ENCODE results near the gene EXTL2.

The EXTL2 gene

GRCh38 chr1:100894603-100895539 lies at the start of gene EXTL2:
TSS of gene EXTL2 (minus strand) at chr1:100894842. CDS start at chr1:100888757, 6,085 bp downstream.
- TF ChIP-seq GATA2 (IDR thresholded peaks at IDR 0.05; ENCODE audit: low read depth, low read length) (no peak), GATA3 (IDR thresholded peaks at IDR 0.05; ENCODE audit: low read depth, low read length) (no peak)

GRCh38 chr1:100943533-100943932 lies 48.9 kb upstream of the EXTL2 start:
- no peak for TF ChIP-seq GATA3 (IDR thresholded peaks at IDR 0.05; ENCODE audit: low read depth, low read length)
- no peak; the same call in 1 of the 2 replicates for TF ChIP-seq GATA2 (IDR thresholded peaks at IDR 0.05; ENCODE audit: low read depth, low read length)

- no peak for TF ChIP-seq GATA3 (IDR thresholded peaks at IDR 0.05; ENCODE audit: low read depth, low read length)
- no peak for TF ChIP-seq GATA2 (IDR thresholded peaks at IDR 0.05; ENCODE audit: low read depth, low read length)
These were observed 47.8 kb upstream of the EXTL2 start for GRCh38 chr1:100942304-100943046.

- TF ChIP-seq GATA3 (IDR thresholded peaks at IDR 0.05; ENCODE audit: low read depth, low read length): no peak
- no peak for TF ChIP-seq GATA2 (IDR thresholded peaks at IDR 0.05; ENCODE audit: low read depth, low read length)
These were observed 47.1 kb upstream of the EXTL2 start for GRCh38 chr1:100941580-100942216.

GRCh38 chr1:100941098-100941527 lies 46.5 kb upstream of the EXTL2 start:
- TF ChIP-seq GATA3 (IDR thresholded peaks at IDR 0.05; ENCODE audit: low read depth, low read length): no peak
- no peak for TF ChIP-seq GATA2 (IDR thresholded peaks at IDR 0.05; ENCODE audit: low read depth, low read length)

GRCh38 chr1:100936194-100936967 lies 41.7 kb upstream of the EXTL2 start:
- no peak for TF ChIP-seq GATA3 (IDR thresholded peaks at IDR 0.05; ENCODE audit: low read depth, low read length)
- no peak for TF ChIP-seq GATA2 (IDR thresholded peaks at IDR 0.05; ENCODE audit: low read depth, low read length)

- TF ChIP-seq GATA3 (IDR thresholded peaks at IDR 0.05; ENCODE audit: low read depth, low read length) (no peak), GATA2 (IDR thresholded peaks at IDR 0.05; ENCODE audit: low read depth, low read length) (no peak)
These were observed 37.1 kb upstream of the EXTL2 start for GRCh38 chr1:100931716-100932115.

GRCh38 chr1:100930494-100930893 lies 35.9 kb upstream of the EXTL2 start:
- TF ChIP-seq GATA2 (IDR thresholded peaks at IDR 0.05; ENCODE audit: low read depth, low read length): no peak
- TF ChIP-seq GATA3 (IDR thresholded peaks at IDR 0.05; ENCODE audit: low read depth, low read length): no peak

- no peak for TF ChIP-seq GATA3 (IDR thresholded peaks at IDR 0.05; ENCODE audit: low read depth, low read length)
- no peak for TF ChIP-seq GATA2 (IDR thresholded peaks at IDR 0.05; ENCODE audit: low read depth, low read length)
These were observed 33.5 kb upstream of the EXTL2 start for GRCh38 chr1:100928128-100928527.

- TF ChIP-seq GATA3 (IDR thresholded peaks at IDR 0.05; ENCODE audit: low read depth, low read length): no peak
- TF ChIP-seq GATA2 (IDR thresholded peaks at IDR 0.05; ENCODE audit: low read depth, low read length): no peak
These were observed 32.6 kb upstream of the EXTL2 start for GRCh38 chr1:100927276-100927675.

- no peak for TF ChIP-seq GATA3 (IDR thresholded peaks at IDR 0.05; ENCODE audit: low read depth, low read length)
- no peak for TF ChIP-seq GATA2 (IDR thresholded peaks at IDR 0.05; ENCODE audit: low read depth, low read length)
These were observed 31.6 kb upstream of the EXTL2 start for GRCh38 chr1:100926240-100926639.

- no peak for TF ChIP-seq GATA3 (IDR thresholded peaks at IDR 0.05; ENCODE audit: low read depth, low read length)
- TF ChIP-seq GATA2 (IDR thresholded peaks at IDR 0.05; ENCODE audit: low read depth, low read length): no peak
These were observed 30.3 kb upstream of the EXTL2 start for GRCh38 chr1:100924991-100925390.

- TF ChIP-seq GATA3 (IDR thresholded peaks at IDR 0.05; ENCODE audit: low read depth, low read length) (no peak), GATA2 (IDR thresholded peaks at IDR 0.05; ENCODE audit: low read depth, low read length) (no peak)
These were observed 29.6 kb upstream of the EXTL2 start for GRCh38 chr1:100924212-100924611.
